BE2C (cell line): ENCODE data around the gene OSBPL3.
"Not testable (repeated sequence)": the region's sequence is repeated elsewhere in the genome, so short reads cannot be mapped to it uniquely, and the experiment has no call there.

Source experiments
- DNase-seq: peaks from one replicate; pipeline ENCODE4 v3.0.0-alpha.2; 2020
- H3K27me3 ChIP-seq: fragments of 250-450 bp; sonication (Bioruptor Pico); 2 replicates; pipeline ENCODE4 v1.5.1; 2020; ENCODE audit warnings: mild to moderate bottlenecking
- H3K36me3 ChIP-seq: fragments of 250-450 bp; sonication (Bioruptor Pico); 2 replicates; pipeline ENCODE4 v1.5.1; 2020; ENCODE audit warnings: mild to moderate bottlenecking
- H3K4me1 ChIP-seq: fragments of 250-450 bp; sonication (Bioruptor Pico); 2 replicates; pipeline ENCODE4 v1.5.1; 2020
- H3K4me3 ChIP-seq: 2 replicates; pipeline ENCODE4 v1.5.1; 2011; ENCODE audit warnings: low read depth, low read length
- H3K9me3 ChIP-seq: fragments of 250-450 bp; sonication (Bioruptor Pico); 2 replicates; pipeline ENCODE4 v1.5.1; 2020
- CTCF ChIP-seq: IDR thresholded peaks from 2 replicates; pipeline ENCODE4 v1.5.1; 2012; ENCODE audit warnings: mild to moderate bottlenecking, low read depth, low read length

The OSBPL3 gene

GRCh38 chr7:25024066-25024465, 44.1 kb upstream of the OSBPL3 start:
- no peak for DNase-seq
- Histone ChIP-seq H3K4me1 (no peaks in the 10 kb centered on the region), H3K9me3 (no peaks in the 10 kb centered on the region), H3K36me3 (no peaks in the 10 kb centered on the region), H3K27me3 (no peaks in the 10 kb centered on the region), H3K4me3 (no peak overlapping the region)
- TF ChIP-seq CTCF = no peak

- not testable (repeated sequence) for H3K36me3 ChIP-seq, H3K4me3 ChIP-seq, H3K27me3 ChIP-seq, H3K9me3 ChIP-seq, H3K4me1 ChIP-seq, DNase-seq
Measured at GRCh38 chr7:25017671-25018070, 37.7 kb upstream of the OSBPL3 start.

GRCh38 chr7:25014756-25015155, 34.8 kb upstream of the OSBPL3 start:
- no peak for TF ChIP-seq CTCF
- Histone ChIP-seq H3K9me3 (no peaks in the 10 kb centered on the region), H3K27me3 (no peaks in the 10 kb centered on the region), H3K4me3 (no peak overlapping the region), H3K36me3 (no peaks in the 10 kb centered on the region), H3K4me1 (no peaks in the 10 kb centered on the region)
- DNase-seq = no peak

- not testable (repeated sequence) for H3K4me3 ChIP-seq, H3K4me1 ChIP-seq, DNase-seq
Measured at GRCh38 chr7:25012710-25013109, 32.7 kb upstream of the OSBPL3 start.

GRCh38 chr7:25012254-25012653, 32.3 kb upstream of the OSBPL3 start:
- no peak for DNase-seq
- H3K36me3 ChIP-seq = no peaks in the 10 kb centered on the region
- no peaks in the 10 kb centered on the region for H3K4me1 ChIP-seq
- TF ChIP-seq CTCF = no peak
- H3K4me3 ChIP-seq = no peak overlapping the region
- H3K9me3 ChIP-seq = no peaks in the 10 kb centered on the region
- H3K27me3 ChIP-seq = no peaks in the 10 kb centered on the region

More at GRCh38 chr7:25012710-25013109, 32.7 kb upstream of the OSBPL3 start:
- not testable (repeated sequence) for H3K36me3 ChIP-seq, H3K9me3 ChIP-seq, H3K27me3 ChIP-seq

GRCh38 chr7:25009257-25009656, 29.3 kb upstream of the OSBPL3 start:
- TF ChIP-seq CTCF = no peak
- no peaks in the 10 kb centered on the region for H3K9me3 ChIP-seq
- H3K4me1 ChIP-seq = no peaks in the 10 kb centered on the region
- H3K36me3 ChIP-seq = no peaks in the 10 kb centered on the region
- no peak overlapping the region for H3K4me3 ChIP-seq
- no peaks in the 10 kb centered on the region for H3K27me3 ChIP-seq
- DNase-seq = no peak

GRCh38 chr7:25007668-25008067, 27.7 kb upstream of the OSBPL3 start:
- Histone ChIP-seq H3K4me3 (no peak overlapping the region), H3K27me3 (no peaks in the 10 kb centered on the region), H3K9me3 (no peaks in the 10 kb centered on the region), H3K4me1 (no peaks in the 10 kb centered on the region), H3K36me3 (no peaks in the 10 kb centered on the region)
- 0 out of 2 replicates have a peak, but pooled peaks have one; percentile 8 for TF ChIP-seq CTCF
- DNase-seq = no peak
